ENCODE measurements around the gene STARD5. TPM values are rescaled to one million over a fixed set of nuclear protein-coding genes. Genes with fewer than 3 reads are reported as not detected.

Gene STARD5
- polyA plus RNA-seq, 2 of the 4 experiments (the other 2 are of a cell fraction), result 2.1 to 2.8 TPM

DNA sequence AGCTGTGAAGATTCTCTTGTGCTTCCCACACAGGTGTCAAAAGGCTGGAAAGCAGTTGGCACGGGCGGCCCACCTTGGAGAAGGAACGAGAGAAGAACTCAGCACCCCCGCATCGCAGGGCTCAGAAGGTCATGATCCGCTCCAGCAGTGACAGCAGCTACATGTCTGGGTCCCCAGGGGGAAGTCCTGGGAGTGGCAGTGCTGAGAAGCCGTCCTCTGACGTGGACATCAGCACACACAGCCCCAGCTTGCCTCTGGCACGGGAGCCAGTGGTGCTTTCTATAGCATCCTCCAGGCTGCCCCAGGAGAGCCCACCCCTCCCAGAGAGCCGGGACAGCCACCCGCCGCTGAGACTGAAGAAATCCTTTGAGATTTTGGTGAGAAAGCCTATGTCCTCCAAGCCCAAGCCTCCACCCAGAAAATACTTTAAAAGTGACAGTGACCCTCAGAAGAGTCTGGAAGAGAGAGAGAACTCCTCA is 31.4 kb downstream of the STARD5 start:
- ATAC-seq, result no peak
- no peak for FAIRE-seq

DNA sequence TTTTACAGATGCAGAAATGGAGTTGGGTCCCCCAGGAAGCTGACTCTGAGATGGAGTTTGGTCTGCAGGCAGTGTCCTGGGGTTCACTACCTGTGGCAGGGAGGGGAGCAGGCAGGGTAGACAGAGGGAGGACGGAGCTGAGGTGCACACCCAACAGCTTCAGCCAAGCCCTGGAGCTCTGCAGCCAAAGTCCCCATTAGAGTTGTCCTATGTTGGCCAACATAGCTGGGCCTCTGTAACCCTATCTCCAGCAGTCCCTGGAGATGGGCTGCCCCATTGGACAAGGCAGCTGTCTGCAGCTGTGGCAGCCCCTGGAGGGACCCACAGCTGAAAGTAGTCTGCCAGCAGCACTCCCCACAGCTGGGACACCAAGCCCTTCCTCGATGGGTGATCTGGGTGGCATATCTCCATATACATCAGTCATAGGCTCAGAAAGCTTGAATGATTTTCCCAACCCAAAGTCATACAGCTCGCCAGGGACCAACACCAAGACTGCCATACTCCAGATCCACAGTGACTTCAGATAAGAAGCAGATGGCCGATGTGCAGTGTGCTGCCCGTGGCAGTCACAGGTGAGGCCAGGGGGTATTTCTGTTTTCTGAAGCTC is 31.9 kb downstream of the STARD5 start:
- no peak overlapping the region for H3K4me2 ChIP-seq
- CTCF ChIA-PET, result interaction anchor here (1.0 to 5.4 kb wide), 8 partner anchors 9 to 182 kb away, joined by 3 to 30 read pairs (median 5); no protein-coding TSS in a partner anchor
- WGBS (ENCODE audit: missing lambda C conversion rate), result 9% methylated on average over 5 of the region's 5 CpGs
- POLR2A ChIA-PET, result no interaction called here
- ATAC-seq (no peak), FAIRE-seq (no peak), DNase-seq (ENCODE audit: low read depth in 1 of 2, low spot score in 1 of 2) (no peak)
- H3K4me1 ChIP-seq, result peaks cover 4% of the 10 kb centered on the region
- no peak overlapping the region for H3K27ac ChIP-seq
- no peaks in the 10 kb centered on the region for H3K9me3 ChIP-seq
- no peak overlapping the region for H3K4me3 ChIP-seq
- TF ChIP-seq RCOR1 (IDR thresholded peaks at IDR 0.05; ENCODE audit: low read depth, low read length) (no peak), POLR2AphosphoS2 (conservative IDR thresholded peaks at IDR 0.05; ENCODE audit: low read length) (no peak), HEYL (CRISPR knock-in tag; IDR thresholded peaks at IDR 0.05) (no peak)
- TF ChIP-seq, protein P1, sequence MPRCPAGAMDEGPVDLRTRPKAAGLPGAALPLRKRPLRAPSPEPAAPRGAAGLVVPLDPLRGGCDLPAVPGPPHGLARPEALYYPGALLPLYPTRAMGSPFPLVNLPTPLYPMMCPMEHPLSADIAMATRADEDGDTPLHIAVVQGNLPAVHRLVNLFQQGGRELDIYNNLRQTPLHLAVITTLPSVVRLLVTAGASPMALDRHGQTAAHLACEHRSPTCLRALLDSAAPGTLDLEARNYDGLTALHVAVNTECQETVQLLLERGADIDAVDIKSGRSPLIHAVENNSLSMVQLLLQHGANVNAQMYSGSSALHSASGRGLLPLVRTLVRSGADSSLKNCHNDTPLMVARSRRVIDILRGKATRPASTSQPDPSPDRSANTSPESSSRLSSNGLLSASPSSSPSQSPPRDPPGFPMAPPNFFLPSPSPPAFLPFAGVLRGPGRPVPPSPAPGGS (IDR thresholded peaks at IDR 0.05), result no peak

More for the DNA sequence above, 31.4 kb downstream of the STARD5 start:
- TF ChIP-seq CHD4 (IDR thresholded peaks at IDR 0.05; ENCODE audit: borderline replicate concordance), result no peak
- ChIA-PET CTCF (interaction anchor here (1.1 to 5.4 kb wide), 7 partner anchors 9 to 181 kb away, joined by 3 to 30 read pairs (median 4); no protein-coding TSS in a partner anchor), POLR2A (no interaction called here)
- Histone ChIP-seq H3K4me1 (peaks cover 9% of the 10 kb centered on the region), H3K27ac (no peak overlapping the region), H3K9me3 (no peaks in the 10 kb centered on the region), H3K4me3 (no peak overlapping the region), H3K4me2 (no peak overlapping the region)
- 25% methylated on average over 12 of the region's 12 CpGs for WGBS (ENCODE audit: missing lambda C conversion rate)
- DNase-seq (ENCODE audit: low read depth in 1 of 2, low spot score in 1 of 2), result no peak

DNA sequence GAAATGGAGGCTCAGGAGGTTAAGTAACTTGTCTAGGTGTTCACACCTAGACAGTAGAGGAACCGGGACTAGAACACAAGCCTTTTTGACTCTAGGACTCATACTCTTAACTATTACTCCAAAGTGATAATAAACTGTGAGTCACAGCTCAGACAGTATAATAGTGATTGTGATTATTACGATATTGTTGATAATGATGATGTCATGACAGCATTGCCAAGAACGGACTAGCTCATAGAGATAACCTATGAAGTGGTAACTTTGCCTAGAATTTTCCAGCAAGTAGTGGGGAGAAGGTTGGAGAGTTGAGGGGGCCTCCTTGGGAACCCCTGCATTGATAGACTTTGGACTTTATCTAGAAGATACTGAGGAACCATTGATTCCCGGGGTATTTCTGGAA is 34.0 kb downstream of the STARD5 start:
- no peak for DNase-seq (ENCODE audit: low read depth in 1 of 2, low spot score in 1 of 2)
- H3K4me2 ChIP-seq, result no peak overlapping the region
- H3K4me1 ChIP-seq, result no peaks in the 10 kb centered on the region
- no peak overlapping the region for H3K4me3 ChIP-seq
- WGBS (ENCODE audit: missing lambda C conversion rate), result 10% methylated on average over 4 of the region's 4 CpGs
- no peak overlapping the region for H3K27ac ChIP-seq
- TF ChIP-seq, protein P2, sequence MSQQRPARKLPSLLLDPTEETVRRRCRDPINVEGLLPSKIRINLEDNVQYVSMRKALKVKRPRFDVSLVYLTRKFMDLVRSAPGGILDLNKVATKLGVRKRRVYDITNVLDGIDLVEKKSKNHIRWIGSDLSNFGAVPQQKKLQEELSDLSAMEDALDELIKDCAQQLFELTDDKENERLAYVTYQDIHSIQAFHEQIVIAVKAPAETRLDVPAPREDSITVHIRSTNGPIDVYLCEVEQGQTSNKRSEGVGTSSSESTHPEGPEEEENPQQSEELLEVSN (IDR thresholded peaks at IDR 0.05; ENCODE audit: borderline replicate concordance, low read depth), result no peak
- TF ChIP-seq KDM1A (IDR thresholded peaks at IDR 0.05; ENCODE audit: low read depth) (no peak), NPAS2 (CRISPR knock-in tag; IDR thresholded peaks at IDR 0.05; ENCODE audit: borderline replicate concordance) (no peak), MYC (IDR thresholded peaks at IDR 0.05; ENCODE audit: borderline replicate concordance, low read length) (no peak), RCOR1 (IDR thresholded peaks at IDR 0.05; ENCODE audit: low read depth, low read length) (no peak), TP53 (CRISPR knock-in tag; IDR thresholded peaks at IDR 0.05) (no peak), POLR2AphosphoS2 (conservative IDR thresholded peaks at IDR 0.05; ENCODE audit: low read length) (no peak), ZNF302 (CRISPR knock-in tag; IDR thresholded peaks at IDR 0.05) (no peak), EP300 (IDR thresholded peaks at IDR 0.05) (no peak), JUNB (IDR thresholded peaks at IDR 0.05) (no peak), HEYL (CRISPR knock-in tag; IDR thresholded peaks at IDR 0.05) (no peak)
- TF ChIP-seq, protein P3, sequence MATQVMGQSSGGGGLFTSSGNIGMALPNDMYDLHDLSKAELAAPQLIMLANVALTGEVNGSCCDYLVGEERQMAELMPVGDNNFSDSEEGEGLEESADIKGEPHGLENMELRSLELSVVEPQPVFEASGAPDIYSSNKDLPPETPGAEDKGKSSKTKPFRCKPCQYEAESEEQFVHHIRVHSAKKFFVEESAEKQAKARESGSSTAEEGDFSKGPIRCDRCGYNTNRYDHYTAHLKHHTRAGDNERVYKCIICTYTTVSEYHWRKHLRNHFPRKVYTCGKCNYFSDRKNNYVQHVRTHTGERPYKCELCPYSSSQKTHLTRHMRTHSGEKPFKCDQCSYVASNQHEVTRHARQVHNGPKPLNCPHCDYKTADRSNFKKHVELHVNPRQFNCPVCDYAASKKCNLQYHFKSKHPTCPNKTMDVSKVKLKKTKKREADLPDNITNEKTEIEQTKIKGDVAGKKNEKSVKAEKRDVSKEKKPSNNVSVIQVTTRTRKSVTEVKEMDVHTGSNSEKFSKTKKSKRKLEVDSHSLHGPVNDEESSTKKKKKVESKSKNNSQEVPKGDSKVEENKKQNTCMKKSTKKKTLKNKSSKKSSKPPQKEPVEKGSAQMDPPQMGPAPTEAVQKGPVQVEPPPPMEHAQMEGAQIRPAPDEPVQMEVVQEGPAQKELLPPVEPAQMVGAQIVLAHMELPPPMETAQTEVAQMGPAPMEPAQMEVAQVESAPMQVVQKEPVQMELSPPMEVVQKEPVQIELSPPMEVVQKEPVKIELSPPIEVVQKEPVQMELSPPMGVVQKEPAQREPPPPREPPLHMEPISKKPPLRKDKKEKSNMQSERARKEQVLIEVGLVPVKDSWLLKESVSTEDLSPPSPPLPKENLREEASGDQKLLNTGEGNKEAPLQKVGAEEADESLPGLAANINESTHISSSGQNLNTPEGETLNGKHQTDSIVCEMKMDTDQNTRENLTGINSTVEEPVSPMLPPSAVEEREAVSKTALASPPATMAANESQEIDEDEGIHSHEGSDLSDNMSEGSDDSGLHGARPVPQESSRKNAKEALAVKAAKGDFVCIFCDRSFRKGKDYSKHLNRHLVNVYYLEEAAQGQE (IDR thresholded peaks at IDR 0.05), result no peak
- TF ChIP-seq, protein P4, sequence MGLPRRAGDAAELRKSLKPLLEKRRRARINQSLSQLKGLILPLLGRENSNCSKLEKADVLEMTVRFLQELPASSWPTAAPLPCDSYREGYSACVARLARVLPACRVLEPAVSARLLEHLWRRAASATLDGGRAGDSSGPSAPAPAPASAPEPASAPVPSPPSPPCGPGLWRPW (IDR thresholded peaks at IDR 0.05), result no peak
- TF ChIP-seq, protein P5, sequence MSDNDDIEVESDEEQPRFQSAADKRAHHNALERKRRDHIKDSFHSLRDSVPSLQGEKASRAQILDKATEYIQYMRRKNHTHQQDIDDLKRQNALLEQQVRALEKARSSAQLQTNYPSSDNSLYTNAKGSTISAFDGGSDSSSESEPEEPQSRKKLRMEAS (IDR thresholded peaks at IDR 0.05), result no peak
- H3K9me3 ChIP-seq, result no peaks in the 10 kb centered on the region
- POLR2A ChIA-PET, result no interaction called here
- CTCF ChIA-PET, result interaction anchor here (1.0 to 5.4 kb wide), 9 partner anchors 10 to 26 kb away, joined by 3 to 30 read pairs (median 4); no protein-coding TSS in a partner anchor
- no peak for FAIRE-seq
- ATAC-seq, result no peak
